IMR-90 (cell line): Measurements from ENCODE around the gene DZIP3. TPM values are rescaled to one million over a fixed set of nuclear protein-coding genes. Genes with fewer than 3 reads are reported as not detected.

Source experiments
- ATAC-seq: fragments of 200-7000 bp; cut with Tn5 transposase; 2 replicates; pipeline ENCODE4 v1.9.1; 2020; ENCODE audit warnings: low read depth, mild to moderate bottlenecking, moderate library complexity
- BruUV-seq: library from RNA; stranded (reverse); fragments of 400-500 nt; replicated peaks from 2 replicates; lab custom pipeline; 2021; lab: Mats Ljungman, UMichigan
- CTCF ChIA-PET: fragments of 300-600 bp; formaldehyde crosslinking; extraction: SDS; loops from one replicate; lab custom pipeline; 2021; ENCODE audit warnings: antibody characterized with exemption; lab: Yijun Ruan, JAX
- POLR2A ChIA-PET: fragments of 300-600 bp; sonication (Branson Sonifier 250); formaldehyde crosslinking; loops from one replicate; lab custom pipeline; 2022; ENCODE audit warnings: antibody characterized with exemption; ENCODE audit not compliant: unreplicated experiment; lab: Charles Lee
- DNase-seq: peaks from one replicate; pipeline ENCODE4 v3.0.0; 2013
- H2AFZ ChIP-seq: replicated peaks from 2 replicates; pipeline ENCODE3; 2013; ENCODE audit warnings: low read length, mild to moderate bottlenecking; ENCODE audit not compliant: poor library complexity
- H2AK5ac ChIP-seq: 2 replicates; pipeline ENCODE4 v1.6.1; 2013; ENCODE audit warnings: low read depth, low read length, inconsistent platforms
- H2AK9ac ChIP-seq: replicated peaks from 2 replicates; pipeline ENCODE3; 2013; ENCODE audit warnings: mild to moderate bottlenecking, low read depth, low read length, moderate library complexity; ENCODE audit not compliant: poor library complexity
- H2BK120ac ChIP-seq: 2 replicates; pipeline ENCODE4 v1.6.1; 2013; ENCODE audit warnings: low read depth, low read length, inconsistent platforms
- H2BK15ac ChIP-seq: 3 replicates; pipeline ENCODE4 v1.6.1; 2013; ENCODE audit warnings: low read depth, low read length, inconsistent platforms
- H2BK20ac ChIP-seq: 2 replicates; pipeline ENCODE4 v1.6.1; 2013; ENCODE audit warnings: low read depth, mild to moderate bottlenecking, inconsistent platforms, low read length, moderate library complexity
- H2BK5ac ChIP-seq: 2 replicates; pipeline ENCODE4 v1.6.1; 2013; ENCODE audit warnings: mild to moderate bottlenecking, low read depth, low read length, inconsistent platforms; ENCODE audit not compliant: poor library complexity, severe bottlenecking
- H3K14ac ChIP-seq: replicated peaks from 2 replicates; pipeline ENCODE4 v1.6.1; 2013; ENCODE audit warnings: low read depth, low read length, inconsistent platforms
- H3K18ac ChIP-seq: 2 replicates; pipeline ENCODE4 v1.6.1; 2013; ENCODE audit warnings: low read depth, low read length, control low read depth
- H3K23ac ChIP-seq: 2 replicates; pipeline ENCODE4 v1.6.1; 2013; ENCODE audit warnings: low read depth, low read length, inconsistent platforms
- H3K27ac ChIP-seq: 2 replicates; pipeline ENCODE4 v1.5.1; 2013; ENCODE audit warnings: mild to moderate bottlenecking, control low read depth, low read length; ENCODE audit not compliant: insufficient read depth
- H3K27me3 ChIP-seq: 2 replicates; pipeline ENCODE4 v1.6.1; 2013; ENCODE audit warnings: low read length; ENCODE audit not compliant: control insufficient read depth, insufficient read depth
- H3K36me3 ChIP-seq: 2 replicates; pipeline ENCODE4 v1.6.1; 2013; ENCODE audit warnings: low read length, mixed read lengths; ENCODE audit not compliant: control insufficient read depth, insufficient read depth
- H3K4ac ChIP-seq: 2 replicates; pipeline ENCODE4 v1.6.1; 2013; ENCODE audit warnings: low read depth, low read length, inconsistent platforms
- H3K4me1 ChIP-seq: 2 replicates; pipeline ENCODE4 v1.6.1; 2013; ENCODE audit warnings: low read length, mixed read lengths; ENCODE audit not compliant: control insufficient read depth, insufficient read depth
- H3K4me2 ChIP-seq: 2 replicates; pipeline ENCODE4 v1.6.1; 2013; ENCODE audit warnings: low read depth, mild to moderate bottlenecking, control low read depth, low read length, moderate library complexity
- H3K4me3 ChIP-seq: 2 replicates; pipeline ENCODE4 v1.5.1; 2013; ENCODE audit warnings: low read depth, mild to moderate bottlenecking, control low read depth, low read length, moderate library complexity; ENCODE audit not compliant: insufficient read depth
- H3K56ac ChIP-seq: 2 replicates; pipeline ENCODE4 v1.6.1; 2013; ENCODE audit warnings: low read length, inconsistent platforms; ENCODE audit not compliant: insufficient read depth; ENCODE audit errors: extremely low read depth
- H3K79me1 ChIP-seq, 2 experiments: 2 replicates each; pipeline ENCODE4 v1.6.1; 2013; ENCODE audit warnings: low read length in 2 of 2, inconsistent platforms in 1 of 2, low read depth in 1 of 2
- H3K9ac ChIP-seq: 2 replicates; pipeline ENCODE4 v1.6.1; 2013; ENCODE audit warnings: low read depth, low read length, control low read depth
- H3K9me1 ChIP-seq: 2 replicates; pipeline ENCODE4 v1.6.1; 2013; ENCODE audit warnings: low read length, inconsistent platforms; ENCODE audit not compliant: insufficient read depth
- H3K9me3 ChIP-seq: 2 replicates; pipeline ENCODE4 v1.6.1; 2013; ENCODE audit warnings: low read length; ENCODE audit not compliant: control insufficient read depth, insufficient read depth
- H4K20me1 ChIP-seq: 2 replicates; pipeline ENCODE4 v1.6.1; 2013; ENCODE audit warnings: low read length, inconsistent platforms; ENCODE audit not compliant: insufficient read depth
- H4K5ac ChIP-seq: 2 replicates; pipeline ENCODE4 v1.6.1; 2013; ENCODE audit warnings: mild to moderate bottlenecking, low read depth, low read length, control low read depth
- H4K8ac ChIP-seq, 2 experiments: 2 replicates each; pipeline ENCODE4 v1.6.1; 2013; ENCODE audit warnings: low read depth in 2 of 2, low read length in 2 of 2, control low read depth in 1 of 2, inconsistent platforms in 1 of 2
- H4K91ac ChIP-seq: 2 replicates; pipeline ENCODE4 v1.6.1; 2013; ENCODE audit warnings: low read depth, low read length, inconsistent platforms; ENCODE audit not compliant: insufficient read depth
- BHLHE40 ChIP-seq: fragments of 150-350 bp; IDR thresholded peaks from 2 replicates; pipeline ENCODE4 v1.6.1; 2016; ENCODE audit warnings: mild to moderate bottlenecking, low read depth, low read length
- CEBPB ChIP-seq: IDR thresholded peaks from 2 replicates; pipeline ENCODE4 v1.6.1; 2012; ENCODE audit warnings: low read depth, low read length, improper control_type of control experiment
- CHD1 ChIP-seq: IDR thresholded peaks from 2 replicates; pipeline ENCODE4 v1.6.1; 2012; ENCODE audit warnings: low read depth, low read length, improper control_type of control experiment
- FOS ChIP-seq: fragments of 150-350 bp; IDR thresholded peaks from 2 replicates; pipeline ENCODE4 v1.6.1; 2016; ENCODE audit warnings: low read depth, low read length
- MAFK ChIP-seq: IDR thresholded peaks from 2 replicates; pipeline ENCODE4 v1.6.1; 2012; ENCODE audit warnings: low read depth, low read length, improper control_type of control experiment
- MXI1 ChIP-seq: IDR thresholded peaks from 2 replicates; pipeline ENCODE4 v1.6.1; 2012; ENCODE audit warnings: low read depth, mild to moderate bottlenecking, low read length, moderate library complexity, borderline replicate concordance
- NFE2L2 ChIP-seq: fragments of 150-350 bp; IDR thresholded peaks from 2 replicates; pipeline ENCODE4 v1.6.1; 2016; ENCODE audit warnings: low read depth, mild to moderate bottlenecking, low read length
- POLR2A ChIP-seq: IDR thresholded peaks from 2 replicates; pipeline ENCODE4 v1.6.1; 2012; ENCODE audit warnings: mild to moderate bottlenecking, low read depth, low read length
- RAD21 ChIP-seq: IDR thresholded peaks from 2 replicates; pipeline ENCODE4 v1.6.1; 2012; ENCODE audit warnings: low read length, improper control_type of control experiment
- RCOR1 ChIP-seq: IDR thresholded peaks from 2 replicates; pipeline ENCODE4 v1.6.1; 2012; ENCODE audit warnings: mild to moderate bottlenecking, low read length, improper control_type of control experiment; ENCODE audit not compliant: insufficient replicate concordance
- RFX5 ChIP-seq: IDR thresholded peaks from 2 replicates; pipeline ENCODE4 v1.8.0; 2012; ENCODE audit warnings: low read depth, mild to moderate bottlenecking, low read length, moderate library complexity
- SMC3 ChIP-seq: fragments of 150-350 bp; IDR thresholded peaks from 2 replicates; pipeline ENCODE4 v1.6.1; 2016; ENCODE audit warnings: low read depth, mild to moderate bottlenecking, antibody characterized with exemption, low read length, moderate library complexity
- WGBS, 2 experiments: methylation state at CpG; one replicate each; pipeline versions ENCODE4 v1.1.5 to v1.1.7; 2013; ENCODE audit warnings: missing lambda C conversion rate in 2 of 2; ENCODE audit not compliant: insufficient read length in 1 of 2; ENCODE audit errors: extremely low coverage in 2 of 2; 5-methylcytosine and 5-hydroxymethylcytosine counted together
- dilution Hi-C: fragments of 300-500 bp; cut with HindIII; formaldehyde crosslinking; loops from one replicate; pipeline ENCODE4 v1.14.3; 2018; ENCODE audit warnings: low sequenced_read_pairs; ENCODE audit not compliant: unreplicated experiment
- in situ Hi-C: fragments of 300-500 bp; cut with MboI; formaldehyde crosslinking; loops from 3 replicates; pipeline ENCODE4 v1.14.3; 2019; ENCODE audit warnings: low sequenced_read_pairs, inconsistent platforms, mixed read lengths
- intact Hi-C: fragments of 100-400 bp; cut with micrococcal nuclease; formaldehyde crosslinking; loops from 2 replicates; pipeline ENCODE4 v1.10.0; 2022
- polyA plus RNA-seq, 3 experiments: library from polyadenylated mRNA; depleted of rRNA; stranded (reverse); fragments of >200 nt; gene quantifications; 2 replicates each; pipeline ENCODE4 v1.2.3, GENCODE V29; 2012; ENCODE audit warnings: low replicate concordance in 1 of 3
- total RNA-seq: library from RNA; depleted of rRNA; stranded (reverse); fragments of >200 nt; gene quantifications from 2 replicates; pipeline ENCODE4 v1.2.3, GENCODE V29; 2012
- TF ChIP-seq, protein P1 (sequence below): conservative IDR thresholded peaks from 2 replicates; pipeline ENCODE4 v1.5.1; 2012; ENCODE audit warnings: mild to moderate bottlenecking, low read depth, low read length, improper control_type of control experiment
- TF ChIP-seq, protein P2 (sequence below): fragments of 150-350 bp; IDR thresholded peaks from 2 replicates; pipeline ENCODE4 v1.6.1; 2017; ENCODE audit warnings: mild to moderate bottlenecking, antibody characterized with exemption, low read length, low read depth
- TF ChIP-seq, protein P3 (sequence below): fragments of 150-350 bp; IDR thresholded peaks from 2 replicates; pipeline ENCODE4 v1.6.1; 2016; ENCODE audit warnings: low read depth, mild to moderate bottlenecking, low read length, moderate library complexity, borderline replicate concordance

Gene DZIP3
- total and polyA plus RNA-seq, 2 of the 4 experiments (the other 2 are of a cell fraction): 7.0 to 9.9 TPM

DNA sequence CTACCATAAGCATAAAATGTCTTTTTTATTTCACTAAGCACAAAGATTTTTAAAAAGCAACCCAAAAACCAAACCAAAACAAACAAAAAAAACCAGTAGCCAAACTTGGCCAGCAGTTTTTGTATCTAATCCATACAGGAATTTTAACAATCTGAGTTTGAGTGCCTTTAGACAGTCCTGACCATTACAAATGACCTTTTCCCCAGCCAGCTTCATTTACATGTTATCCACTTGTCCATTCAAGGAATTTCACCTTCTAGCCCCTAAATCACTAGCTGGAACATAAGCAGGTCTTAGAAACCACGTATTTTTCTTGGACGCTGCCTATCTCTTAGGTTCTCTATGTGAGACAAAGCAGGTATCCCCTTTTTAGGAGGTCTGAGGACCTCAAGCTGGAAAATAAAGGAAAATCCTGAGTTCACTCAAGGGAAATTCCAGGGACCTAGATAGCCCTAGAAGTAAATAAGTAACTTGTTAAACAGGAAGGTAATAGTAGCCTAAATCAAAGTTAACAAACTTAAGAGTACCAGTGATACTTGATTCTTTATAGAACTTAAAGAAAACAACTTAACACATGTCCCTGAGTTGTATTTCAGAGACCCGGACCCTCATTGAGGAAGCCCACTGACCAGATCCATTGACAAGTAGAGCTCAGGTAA, 34.5 kb upstream of the DZIP3 start:
- no peak overlapping the region for H4K8ac ChIP-seq
- no peak overlapping the region for H2BK120ac ChIP-seq
- peaks cover 4% of the 10 kb centered on the region; the same call in 1 of the 2 replicates for H3K4me1 ChIP-seq
- WGBS, 2 experiments: no CpG with 5 or more reads among the region's 3 CpGs
- H2BK15ac ChIP-seq: no peak overlapping the region
- no peak overlapping the region for H3K9ac ChIP-seq
- no TSS peak for BruUV-seq
- peak; percentile 21 for ATAC-seq
- no peak overlapping the region for H3K4ac ChIP-seq
- H2BK5ac ChIP-seq: no peak overlapping the region
- no peaks in the 10 kb centered on the region for H4K20me1 ChIP-seq
- no peak overlapping the region for H3K23ac ChIP-seq
- no peak overlapping the region for H4K91ac ChIP-seq
- H3K27ac ChIP-seq: no peak overlapping the region
- in situ Hi-C loops: loop anchor here (5.0 to 10.0 kb wide), 2 partner anchors 63 to 1320 kb away; no protein-coding TSS in a partner anchor
- H3K9me1 ChIP-seq: no peaks in the 10 kb centered on the region
- no peak overlapping the region for H3K4me3 ChIP-seq
- dilution Hi-C loops: no loop called here
- no peaks in the 10 kb centered on the region; the same call in 1 of the 2 replicates for H3K36me3 ChIP-seq
- H3K56ac ChIP-seq: no peak overlapping the region
- H3K79me1 ChIP-seq: no peaks in the 10 kb centered on the region; a peak in 1 of 4 replicates
- CTCF ChIA-PET: no interaction called here
- no peak overlapping the region for H2AK9ac ChIP-seq
- no peaks in the 10 kb centered on the region for H3K9me3 ChIP-seq
- no peaks in the 10 kb centered on the region for H3K27me3 ChIP-seq
- 0 out of 2 replicates have a peak overlapping the region, but pooled peaks have one; percentile 17 for H3K4me2 ChIP-seq
- no peak overlapping the region for H2BK20ac ChIP-seq
- no peak overlapping the region for H3K14ac ChIP-seq
- no peak overlapping the region; the same call in 1 of the 2 replicates for H4K5ac ChIP-seq
- H2AFZ ChIP-seq: no peak overlapping the region
- TF ChIP-seq RAD21 (no peak), NFE2L2 (no peak), CHD1 (no peak), RCOR1 (no peak), FOS (no peak), BHLHE40 (no peak), RFX5 (no peak), POLR2A (no peak), CEBPB (no peak), MXI1 (no peak), SMC3 (no peak), MAFK (no peak)
- TF ChIP-seq, protein P1, sequence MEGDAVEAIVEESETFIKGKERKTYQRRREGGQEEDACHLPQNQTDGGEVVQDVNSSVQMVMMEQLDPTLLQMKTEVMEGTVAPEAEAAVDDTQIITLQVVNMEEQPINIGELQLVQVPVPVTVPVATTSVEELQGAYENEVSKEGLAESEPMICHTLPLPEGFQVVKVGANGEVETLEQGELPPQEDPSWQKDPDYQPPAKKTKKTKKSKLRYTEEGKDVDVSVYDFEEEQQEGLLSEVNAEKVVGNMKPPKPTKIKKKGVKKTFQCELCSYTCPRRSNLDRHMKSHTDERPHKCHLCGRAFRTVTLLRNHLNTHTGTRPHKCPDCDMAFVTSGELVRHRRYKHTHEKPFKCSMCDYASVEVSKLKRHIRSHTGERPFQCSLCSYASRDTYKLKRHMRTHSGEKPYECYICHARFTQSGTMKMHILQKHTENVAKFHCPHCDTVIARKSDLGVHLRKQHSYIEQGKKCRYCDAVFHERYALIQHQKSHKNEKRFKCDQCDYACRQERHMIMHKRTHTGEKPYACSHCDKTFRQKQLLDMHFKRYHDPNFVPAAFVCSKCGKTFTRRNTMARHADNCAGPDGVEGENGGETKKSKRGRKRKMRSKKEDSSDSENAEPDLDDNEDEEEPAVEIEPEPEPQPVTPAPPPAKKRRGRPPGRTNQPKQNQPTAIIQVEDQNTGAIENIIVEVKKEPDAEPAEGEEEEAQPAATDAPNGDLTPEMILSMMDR: no peak
- TF ChIP-seq, protein P2, sequence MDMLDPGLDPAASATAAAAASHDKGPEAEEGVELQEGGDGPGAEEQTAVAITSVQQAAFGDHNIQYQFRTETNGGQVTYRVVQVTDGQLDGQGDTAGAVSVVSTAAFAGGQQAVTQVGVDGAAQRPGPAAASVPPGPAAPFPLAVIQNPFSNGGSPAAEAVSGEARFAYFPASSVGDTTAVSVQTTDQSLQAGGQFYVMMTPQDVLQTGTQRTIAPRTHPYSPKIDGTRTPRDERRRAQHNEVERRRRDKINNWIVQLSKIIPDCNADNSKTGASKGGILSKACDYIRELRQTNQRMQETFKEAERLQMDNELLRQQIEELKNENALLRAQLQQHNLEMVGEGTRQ: no peak
- TF ChIP-seq, protein P3, sequence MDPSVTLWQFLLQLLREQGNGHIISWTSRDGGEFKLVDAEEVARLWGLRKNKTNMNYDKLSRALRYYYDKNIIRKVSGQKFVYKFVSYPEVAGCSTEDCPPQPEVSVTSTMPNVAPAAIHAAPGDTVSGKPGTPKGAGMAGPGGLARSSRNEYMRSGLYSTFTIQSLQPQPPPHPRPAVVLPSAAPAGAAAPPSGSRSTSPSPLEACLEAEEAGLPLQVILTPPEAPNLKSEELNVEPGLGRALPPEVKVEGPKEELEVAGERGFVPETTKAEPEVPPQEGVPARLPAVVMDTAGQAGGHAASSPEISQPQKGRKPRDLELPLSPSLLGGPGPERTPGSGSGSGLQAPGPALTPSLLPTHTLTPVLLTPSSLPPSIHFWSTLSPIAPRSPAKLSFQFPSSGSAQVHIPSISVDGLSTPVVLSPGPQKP: no peak
- no peak overlapping the region for H2AK5ac ChIP-seq
- no peak overlapping the region for H3K18ac ChIP-seq
- intact Hi-C loops: loop anchor here (5.0 to 10.0 kb wide), 4 partner anchors 390 to 1318 kb away; no protein-coding TSS in a partner anchor
- POLR2A ChIA-PET: no interaction called here
- DNase-seq: no peak
